Activated T-cell treated with anti-CD3 and anti-CD28 coated beads for 1 hour (primary cell): ENCODE data around the gene NAXE.
"Not testable (repeated sequence)": the region's sequence is repeated elsewhere in the genome, so short reads cannot be mapped to it uniquely, and the experiment has no call there.

Source experiments
- DNase-seq: peaks from one replicate; pipeline ENCODE4 v3.0.0-alpha.2; 2020; ENCODE audit warnings: low read depth

The NAXE gene

DNA sequence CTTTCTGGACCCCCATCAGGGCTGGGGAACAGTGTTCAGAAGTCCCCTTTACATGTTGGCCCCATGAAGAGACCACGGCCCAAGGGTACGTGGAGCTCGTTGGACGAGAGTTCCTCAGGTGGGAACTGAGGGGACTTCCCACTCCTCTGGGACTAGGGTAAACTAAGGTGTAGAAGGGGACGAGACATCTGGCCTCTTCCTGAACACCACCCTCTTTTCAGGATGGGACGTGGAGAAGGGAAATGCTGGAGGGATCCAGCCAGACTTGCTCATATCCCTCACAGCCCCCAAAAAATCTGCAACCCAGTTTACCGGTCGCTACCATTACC, 2.0 kb downstream of the NAXE start:
- no peak for DNase-seq

DNA sequence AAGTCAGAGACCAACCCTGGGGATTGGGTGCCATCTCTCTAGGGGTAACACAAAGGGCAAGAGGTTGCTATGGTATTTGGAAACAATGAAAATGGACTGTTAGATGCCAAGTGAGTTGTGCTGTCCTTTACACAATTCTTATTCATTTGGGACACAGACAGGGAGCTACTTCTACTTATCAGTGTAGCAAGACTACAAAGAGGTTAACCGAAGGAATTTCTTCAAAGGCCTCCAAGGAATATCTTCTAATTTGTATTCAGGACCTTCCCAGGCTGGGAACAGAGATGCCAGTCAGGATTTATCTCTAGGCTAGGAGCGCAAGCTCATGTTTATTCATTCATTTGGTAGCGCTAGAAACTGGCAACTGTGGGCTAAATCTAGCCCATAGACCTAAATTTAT, 2.6 kb downstream of the NAXE start:
- no peak for DNase-seq

DNA sequence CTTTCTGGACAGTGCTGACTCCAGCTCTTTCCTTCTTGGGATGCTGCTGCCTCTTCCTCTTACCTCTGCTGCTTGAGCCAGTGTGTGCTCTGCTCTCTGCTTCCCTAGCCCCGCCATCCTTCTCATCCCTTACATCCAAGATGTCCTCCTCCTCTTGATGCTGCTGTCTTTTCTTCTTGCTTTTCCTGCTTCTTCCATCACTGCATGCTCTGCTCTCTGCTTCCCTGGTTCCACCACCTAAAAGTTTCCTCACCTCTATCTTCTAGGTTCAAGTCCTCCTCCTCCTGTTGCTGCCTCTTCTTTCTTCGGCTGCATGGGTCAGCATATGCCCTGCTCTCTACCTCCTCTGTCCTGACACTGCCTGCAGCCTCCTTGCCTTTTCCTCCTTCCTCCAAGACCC, 3.4 kb downstream of the NAXE start:
- DNase-seq = no peak

DNA sequence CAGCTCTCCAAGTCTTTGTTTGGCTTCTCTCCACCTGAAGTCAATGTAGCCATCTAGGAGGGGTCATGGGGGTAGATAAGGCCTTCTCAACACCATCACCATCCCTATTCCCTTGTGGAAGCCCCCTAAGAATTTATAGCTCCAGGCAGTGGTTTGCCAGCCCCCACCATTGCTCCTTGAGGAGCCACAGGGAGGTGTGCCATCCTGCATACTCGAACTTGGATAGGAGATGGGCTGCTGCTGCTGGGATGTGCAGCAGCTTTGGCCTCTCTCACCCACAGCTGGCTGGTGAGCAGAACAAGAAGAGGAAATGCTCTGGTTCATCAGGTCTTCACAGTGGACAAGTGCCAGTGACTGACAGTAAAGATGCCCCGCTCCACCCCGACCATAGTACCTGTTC, 4.8 kb downstream of the NAXE start:
- no peak for DNase-seq

DNA sequence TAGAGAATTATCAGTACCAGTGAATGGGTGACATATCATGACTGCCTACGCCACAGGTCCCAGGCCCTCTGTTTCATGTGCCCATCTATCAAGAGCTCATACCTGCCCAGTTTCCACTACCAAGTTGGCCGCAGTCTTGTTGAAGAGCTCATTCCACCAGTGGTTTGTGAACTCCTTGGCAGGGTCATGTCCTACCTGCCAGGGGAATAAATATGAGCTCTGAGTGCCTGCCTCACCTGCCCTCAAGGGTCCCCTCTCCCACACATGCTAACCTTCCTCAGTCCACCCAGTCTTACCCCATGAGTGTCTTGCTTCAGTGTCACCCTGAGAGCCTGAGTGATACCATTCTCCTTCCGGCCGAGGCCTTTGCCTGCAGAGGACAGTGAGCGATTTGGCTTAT, 6.5 kb downstream of the NAXE start:
- no peak for DNase-seq

DNA sequence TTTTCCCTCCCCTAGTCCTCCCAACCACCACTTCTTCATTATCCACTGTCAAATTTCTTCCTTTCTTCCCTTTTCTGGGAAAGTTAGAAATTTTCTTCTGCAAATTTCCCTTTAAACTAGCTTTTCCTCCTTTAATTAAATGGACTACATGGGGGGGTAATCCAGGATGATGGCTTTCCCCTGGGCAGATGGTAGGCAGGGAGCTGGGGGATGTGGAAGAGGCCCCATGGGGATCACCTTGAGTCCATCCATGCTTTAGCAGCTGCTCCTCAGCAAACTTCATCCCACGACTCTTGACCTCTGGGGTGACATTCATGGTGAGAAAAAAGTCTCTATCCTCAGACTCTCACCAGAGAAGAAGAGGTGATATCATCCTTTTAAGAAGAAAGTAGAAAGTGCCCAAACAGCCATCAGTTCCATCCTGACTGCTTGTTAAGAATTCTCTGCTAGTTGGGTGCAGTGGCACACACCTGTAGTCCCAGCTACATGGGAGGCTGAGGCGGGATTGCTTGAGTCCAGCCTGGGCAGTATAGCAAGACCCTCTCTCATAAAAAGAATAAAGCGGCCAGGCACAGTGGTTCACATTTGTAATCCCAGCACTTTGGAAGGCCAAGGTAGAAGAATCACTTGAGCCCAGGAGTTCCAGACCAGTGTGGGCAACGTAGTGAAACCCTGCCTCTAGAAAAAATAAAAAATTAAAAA, 7.3 kb downstream of the NAXE start:
- DNase-seq = no peak

DNA sequence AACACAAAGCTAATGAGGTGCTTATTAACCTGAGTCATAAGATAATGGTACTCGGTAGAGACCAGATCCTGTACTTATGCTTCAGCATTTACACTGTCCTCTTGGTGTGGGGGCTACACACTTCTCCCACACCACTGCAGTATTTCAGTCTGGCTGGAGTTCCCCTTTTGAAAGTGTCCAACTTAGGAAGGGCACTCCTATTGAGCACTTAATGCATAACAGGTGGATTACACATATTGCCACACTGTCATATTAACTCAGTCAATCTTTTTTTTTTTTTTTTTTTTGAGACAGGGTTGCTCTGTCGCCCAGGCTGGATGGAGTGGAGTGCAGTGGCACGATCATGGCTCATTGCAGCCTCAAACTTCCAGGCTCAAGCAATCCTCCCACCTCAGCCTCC, 8.2 kb downstream of the NAXE start:
- DNase-seq = no peak

DNA sequence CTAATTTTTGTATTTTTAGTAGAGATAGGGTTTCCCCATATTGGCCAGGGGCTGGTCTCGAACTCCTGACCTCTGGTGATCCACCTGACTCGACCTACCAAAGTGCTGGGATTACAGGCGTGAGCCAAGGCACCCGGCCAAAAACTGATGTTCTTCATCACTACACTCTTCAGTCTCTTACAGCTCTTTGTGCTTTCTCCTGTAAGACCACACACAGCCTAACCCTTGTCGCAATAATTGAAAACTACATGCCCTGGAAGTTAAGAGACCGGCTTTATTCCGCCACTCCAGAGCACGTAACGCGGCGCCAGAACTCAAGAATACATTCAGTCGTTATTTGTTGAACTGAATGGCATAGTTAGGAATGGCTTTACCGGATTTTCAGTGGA, 9.2 kb downstream of the NAXE start:
- no peak for DNase-seq

DNA sequence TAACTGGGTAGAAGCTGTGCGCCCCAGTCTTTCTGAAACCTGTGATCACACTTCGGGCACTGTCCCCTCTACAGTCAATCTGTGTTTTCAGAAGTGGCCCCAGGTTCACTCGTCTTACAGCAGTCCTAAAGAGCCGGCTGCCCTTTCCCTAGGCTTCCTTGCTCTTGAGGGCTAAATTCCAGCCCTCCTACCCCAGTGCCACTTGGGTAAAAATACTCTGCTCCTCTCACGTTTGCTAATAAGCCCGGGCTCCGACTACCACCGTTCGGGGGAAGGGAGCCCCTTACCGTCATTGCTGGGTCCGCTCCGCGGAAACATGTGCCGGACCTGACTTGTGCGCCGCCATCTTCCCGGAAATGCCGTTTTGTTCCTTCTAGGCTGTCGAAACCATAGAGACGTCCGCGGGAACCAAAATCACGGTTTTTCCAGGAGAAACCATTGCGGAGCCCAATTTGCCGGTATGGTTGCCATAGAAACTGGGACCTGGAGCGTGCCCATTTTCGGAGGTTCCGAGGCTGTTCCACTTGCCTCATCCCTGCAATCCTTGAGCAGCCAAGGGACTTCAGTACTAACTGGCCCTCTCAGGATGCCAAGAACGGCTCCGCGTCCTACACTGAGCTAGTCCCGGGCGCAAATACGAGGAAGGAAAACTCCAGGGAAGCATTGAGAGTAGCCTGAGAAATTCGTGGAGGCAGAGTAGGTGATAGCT, 9.7 kb downstream of the NAXE start, which contains the start of gene GPATCH4:
TSS of gene GPATCH4 (minus strand) at position 358 of the 709 bp plus-strand sequence.
- DNase-seq = peak; percentile 59

DNA sequence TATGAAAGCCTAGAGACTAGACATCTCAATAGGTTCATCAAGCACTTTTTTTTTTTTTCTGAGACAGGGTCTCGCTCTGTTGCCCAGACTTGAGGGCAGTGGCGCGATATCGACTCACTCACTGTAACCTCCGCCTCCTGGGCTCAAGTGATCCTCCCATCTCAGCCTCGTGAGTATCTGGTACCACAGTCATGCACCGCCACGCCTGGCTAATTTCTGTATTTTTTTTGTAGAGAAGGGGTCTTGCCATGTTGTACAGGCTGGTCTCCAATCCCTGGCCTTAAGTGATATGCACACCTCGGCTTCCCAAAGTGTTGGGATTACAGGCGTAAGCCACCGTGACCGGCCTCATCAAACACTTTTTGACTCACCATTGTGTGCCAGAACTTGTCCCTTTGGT, 10.3 kb downstream of the NAXE start:
- DNase-seq = no peak

DNA sequence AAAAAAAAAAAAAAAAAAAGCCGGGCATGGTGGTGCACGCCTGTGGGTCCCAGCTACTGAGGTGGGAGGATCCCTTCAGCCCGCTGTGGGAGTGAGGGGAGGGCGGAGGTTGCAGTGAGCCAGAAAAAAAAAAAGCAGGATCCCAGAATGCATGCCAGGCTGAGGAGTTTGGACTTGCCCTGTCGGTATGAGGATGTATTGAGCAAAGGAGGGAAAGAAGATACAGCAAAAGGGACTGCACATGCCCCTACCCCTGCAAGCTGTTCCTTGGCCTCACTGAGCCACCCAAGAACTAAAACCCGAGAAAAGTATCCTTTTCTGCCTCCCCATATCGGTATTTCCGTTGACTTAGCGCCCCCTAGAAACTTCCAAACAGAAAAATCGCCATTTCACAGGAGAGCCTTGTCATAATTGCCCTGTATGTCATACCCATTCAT, 11.0 kb downstream of the NAXE start:
- DNase-seq = no peak

DNA sequence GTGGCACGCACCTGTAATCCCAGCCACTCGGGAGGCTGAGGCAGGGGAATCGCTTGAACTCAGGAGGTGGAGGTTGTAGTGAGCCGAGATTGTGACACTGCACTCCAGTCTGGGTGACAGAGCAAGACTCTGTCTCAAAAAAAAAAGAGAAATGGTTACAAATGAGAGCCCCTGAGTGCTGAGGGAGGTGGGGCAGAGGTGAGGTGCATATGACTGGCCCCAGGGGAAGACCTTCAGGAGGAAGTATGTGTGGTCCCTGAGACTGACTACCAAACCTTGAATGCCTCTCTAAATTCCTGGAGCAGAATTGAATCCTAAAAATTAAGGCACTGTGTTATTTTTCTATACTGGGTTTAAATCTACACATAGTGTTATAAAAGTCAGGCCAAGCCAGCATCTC, 15.8 kb downstream of the NAXE start:
- not testable (repeated sequence) for DNase-seq

DNA sequence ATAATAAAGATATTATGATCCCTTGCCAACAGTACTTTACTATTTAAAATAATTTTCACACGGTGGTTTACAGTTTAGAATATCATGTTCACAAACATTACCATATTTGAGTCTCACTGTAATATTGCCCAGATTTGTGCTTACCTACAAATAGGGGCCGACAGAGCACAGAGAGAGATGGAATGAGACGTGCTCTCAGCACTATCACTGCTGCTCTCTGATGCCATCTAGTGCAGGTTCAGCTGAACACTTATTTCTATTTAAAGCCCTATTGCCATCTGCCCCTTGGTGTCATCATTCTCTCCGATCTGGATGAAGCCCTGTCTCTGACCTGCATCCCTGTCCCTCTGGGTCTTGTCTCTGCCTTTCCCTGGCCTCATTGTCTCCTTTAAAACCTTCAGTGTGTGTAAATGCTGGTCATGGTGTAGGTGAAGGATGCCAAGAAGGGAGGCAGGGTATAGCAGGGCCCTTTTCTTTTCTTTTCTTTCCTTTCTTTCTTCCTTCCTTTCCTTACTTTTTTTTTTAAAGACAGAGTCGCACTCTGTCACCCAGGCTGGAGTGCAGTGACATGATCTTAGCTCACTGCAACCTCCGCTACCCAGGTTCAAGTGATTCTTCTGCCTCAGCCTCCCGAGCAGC, 16.6 kb downstream of the NAXE start:
- DNase-seq = peak; percentile 37

DNA sequence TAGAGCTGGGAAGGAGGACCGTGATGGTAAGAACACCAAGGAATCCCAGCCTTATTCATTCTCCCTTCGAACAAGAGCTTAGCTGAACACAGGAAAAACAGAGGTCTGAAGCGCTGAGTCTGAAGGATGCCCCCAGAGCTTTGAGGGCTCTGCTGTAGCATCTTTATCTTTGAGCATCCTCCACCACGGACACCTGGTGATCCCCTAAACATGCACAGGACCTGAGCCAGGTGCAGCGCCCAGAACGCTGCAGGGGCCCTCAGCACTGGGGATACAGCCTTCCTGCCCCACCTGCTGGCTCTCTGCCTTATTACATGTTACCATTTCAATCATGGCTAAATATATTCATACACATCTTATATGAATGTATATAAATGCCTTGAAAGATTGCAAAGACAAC, 17.4 kb downstream of the NAXE start:
- DNase-seq = peak; percentile 49

DNA sequence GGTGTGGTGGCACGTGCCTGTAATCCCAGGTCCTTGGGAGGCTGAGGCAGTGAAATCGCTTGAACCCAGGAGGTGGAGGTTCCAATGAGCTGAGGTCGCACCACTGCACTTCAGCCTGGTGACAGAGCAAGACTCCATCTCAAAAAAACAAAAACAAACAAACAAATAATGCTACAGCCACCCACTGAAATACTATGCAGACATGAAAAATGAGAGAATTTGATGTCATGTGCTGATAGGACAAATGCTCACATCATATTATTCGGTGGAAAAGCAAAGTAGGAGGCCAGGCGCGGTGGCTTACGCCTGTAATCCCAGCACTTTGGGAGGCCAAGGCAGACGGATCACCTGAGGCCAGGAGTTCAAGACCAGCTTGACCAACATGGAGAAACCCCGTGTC, 18.5 kb downstream of the NAXE start:
- not testable (repeated sequence) for DNase-seq

DNA sequence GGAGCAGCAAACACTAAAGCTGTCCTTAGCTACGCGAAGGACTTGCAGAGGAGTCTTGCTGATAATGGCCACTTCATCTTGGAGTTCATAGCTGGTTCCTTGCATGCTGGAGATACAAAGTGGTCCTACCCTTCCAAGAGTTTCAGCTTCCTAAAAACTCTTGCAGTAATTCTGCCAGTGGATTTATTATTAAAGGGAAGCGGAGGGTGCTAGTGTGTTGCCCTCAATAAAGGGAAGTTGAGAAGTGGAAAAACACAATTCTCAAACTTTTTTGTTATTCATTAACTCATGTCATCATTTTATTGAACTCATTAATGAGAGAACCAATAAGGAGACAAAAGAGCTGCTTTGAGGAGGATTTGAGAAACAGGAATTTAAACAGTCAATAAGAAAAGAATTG, 21.1 kb downstream of the NAXE start:
- DNase-seq = no peak

DNA sequence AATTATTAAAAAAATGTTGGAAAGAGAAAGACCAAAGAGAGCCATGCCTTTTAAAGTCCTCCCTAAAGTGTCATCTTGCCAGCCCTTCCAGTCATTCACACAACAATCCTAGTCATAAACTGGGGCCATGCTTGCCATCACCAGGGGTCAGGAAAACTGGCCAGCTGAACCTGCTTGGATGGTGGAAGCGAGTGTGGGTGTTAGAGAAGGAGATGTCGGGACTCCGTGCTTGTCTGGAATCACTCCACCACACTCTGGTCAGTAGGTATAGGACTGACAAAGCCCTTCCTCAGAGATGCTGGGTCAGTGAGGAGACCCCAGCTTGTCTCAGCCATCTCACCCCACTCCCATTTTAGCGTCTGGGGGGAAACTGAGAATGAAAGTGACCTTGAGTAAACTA, 24.4 kb downstream of the NAXE start:
- DNase-seq = no peak

DNA sequence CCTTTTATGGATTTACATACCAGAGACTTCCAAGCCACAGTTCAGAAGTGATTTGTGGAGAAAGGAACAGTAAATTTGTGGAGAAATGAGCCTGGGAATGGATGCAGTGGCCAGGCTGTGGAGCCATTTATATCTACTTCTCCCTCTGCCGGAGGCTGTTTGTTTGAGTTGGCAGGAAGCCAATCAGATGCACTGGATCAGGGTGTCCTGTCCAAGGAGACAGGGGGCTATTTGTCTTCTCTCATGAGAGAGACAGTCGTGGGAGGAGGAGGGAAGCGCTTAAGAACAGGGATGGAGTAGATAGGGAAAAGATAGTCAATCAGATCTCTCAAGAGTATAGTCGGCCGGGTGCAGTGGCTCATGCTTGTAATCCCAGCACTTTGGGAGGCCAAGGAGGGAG, 24.9 kb downstream of the NAXE start:
- DNase-seq = no peak

DNA sequence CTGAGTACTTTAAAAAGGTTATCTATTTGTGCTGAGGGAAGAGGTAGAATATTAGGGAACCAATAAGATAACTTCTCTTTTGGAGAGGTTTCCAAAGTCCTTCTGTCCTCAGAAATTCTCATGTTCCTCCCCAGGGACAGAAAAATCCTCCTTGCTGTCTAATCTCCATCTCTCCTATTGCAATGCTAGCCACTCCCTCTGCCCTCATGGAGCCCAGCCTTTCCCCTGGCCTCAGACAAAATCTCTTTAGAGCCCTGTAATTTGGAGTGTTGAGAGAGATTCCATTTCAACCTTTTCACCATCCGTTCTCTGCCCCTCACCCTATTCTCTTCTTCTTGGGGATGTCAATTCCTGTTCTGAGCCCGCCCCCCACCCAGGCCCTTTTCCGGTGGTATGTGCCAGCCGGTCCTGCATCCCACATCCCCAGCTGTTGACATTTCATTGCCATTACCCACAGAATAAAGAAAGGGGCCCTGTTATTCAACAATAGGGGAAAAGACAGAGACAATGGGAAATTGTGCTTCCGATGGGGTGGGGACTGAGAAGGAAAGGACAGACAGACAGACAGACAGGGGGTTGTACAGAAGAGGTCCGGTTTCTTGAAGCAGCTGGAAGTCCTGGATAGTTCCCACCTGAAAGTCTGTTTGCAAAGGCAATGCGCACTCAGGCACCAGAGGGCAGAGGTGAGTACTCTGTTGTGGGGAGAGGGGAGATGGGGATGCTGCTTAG, 27.4 kb downstream of the NAXE start, which contains the start of gene HAPLN2:
TSS of gene HAPLN2 (plus strand) at position 563 of the 729 bp plus-strand sequence. CDS start 4,076 bp downstream, outside the sequence.
- DNase-seq = no peak

DNA sequence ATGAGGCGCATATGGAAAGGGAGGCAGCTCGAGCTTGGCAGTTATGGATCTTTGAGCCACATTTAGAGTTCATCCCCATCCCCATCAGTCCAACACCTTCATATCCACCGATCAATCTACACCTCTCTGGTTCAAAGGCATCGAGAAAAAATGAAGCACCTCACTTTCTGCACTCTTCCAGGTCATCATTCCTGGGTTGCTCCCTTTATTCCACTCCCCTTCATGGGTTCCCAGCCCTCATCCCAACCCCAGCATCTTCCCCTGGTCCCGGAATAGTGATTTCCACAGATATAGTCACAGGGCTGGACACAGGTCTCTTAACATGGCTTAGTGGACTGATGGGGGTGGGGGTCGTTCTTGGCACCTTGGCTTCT, 28.0 kb downstream of the NAXE start:
- no peak for DNase-seq

DNA sequence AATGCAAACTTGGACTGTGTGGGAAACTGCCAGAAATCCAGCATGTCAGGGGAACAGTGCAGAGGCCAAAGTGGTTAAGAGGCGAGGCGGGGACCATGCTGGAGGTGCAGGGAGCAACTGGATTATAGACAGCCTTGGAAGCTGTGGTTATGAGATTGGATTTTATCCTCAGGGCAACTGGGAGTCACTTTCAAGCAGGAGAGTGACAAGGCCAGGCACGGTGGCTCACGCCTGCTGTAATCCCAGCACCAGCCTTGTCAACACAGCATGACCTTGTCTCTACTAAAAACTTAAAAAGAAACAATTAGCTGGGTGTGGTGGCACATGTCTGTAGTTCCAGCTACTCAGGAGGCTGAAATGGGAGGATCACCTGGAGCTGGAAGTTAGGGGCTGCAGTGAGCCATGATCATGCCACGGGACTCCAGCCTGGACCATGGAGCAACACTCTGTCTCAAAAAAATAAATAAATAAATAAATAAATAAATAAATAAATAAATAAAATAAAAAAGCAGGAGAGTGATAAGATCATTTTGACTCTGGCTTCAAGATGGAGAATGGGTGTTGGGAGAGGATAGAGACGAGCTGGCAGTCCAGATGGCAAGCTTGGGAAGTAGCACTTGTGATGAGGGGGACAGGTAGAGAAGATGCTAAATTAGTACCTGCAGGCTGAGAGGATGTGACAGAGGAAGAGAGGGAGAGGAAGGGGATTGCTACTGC, 31.2 kb downstream of the NAXE start:
- no peak for DNase-seq
